Stimulated activated memory B cell treated with anti-CD40 and anti-IgM and Interleukin-4, amounts not matched to agents 10 μg/mL and 1 μg/mL and 100 μg/mL, for 72 hours (primary cell): ENCODE results near the gene SLC1A5.
"Not testable (repeated sequence)": the region's sequence is repeated elsewhere in the genome, so short reads cannot be mapped to it uniquely, and the experiment has no call there.

Source experiments
- ATAC-seq: fragments of 150-1000 bp; cut with Tn5 transposase; 2 replicates; pipeline ENCODE4 v1.10.0; 2021
- H3K27ac Mint-ChIP-seq: one replicate; pipeline ENCODE4 v1.8.0; 2022; ENCODE audit warnings: mild to moderate bottlenecking, mixed read lengths
- H3K27me3 Mint-ChIP-seq: one replicate; pipeline ENCODE4 v1.8.0; 2022; ENCODE audit warnings: mixed read lengths
- H3K36me3 Mint-ChIP-seq: one replicate; pipeline ENCODE4 v1.8.0; 2022; ENCODE audit warnings: mixed read lengths
- H3K4me1 Mint-ChIP-seq: one replicate; pipeline ENCODE4 v1.8.0; 2022; ENCODE audit warnings: mixed read lengths
- H3K4me3 Mint-ChIP-seq: one replicate; pipeline ENCODE4 v1.8.0; 2022; ENCODE audit warnings: mild to moderate bottlenecking, moderate library complexity, mixed read lengths
- H3K9me3 Mint-ChIP-seq: one replicate; pipeline ENCODE4 v1.8.0; 2022; ENCODE audit warnings: mixed read lengths

SLC1A5 gene

GRCh38 chr19:46762245-46762890, 26.0 kb downstream of the SLC1A5 start:
- Mint-ChIP-seq H3K9me3 (no peaks in the 10 kb centered on the region), H3K4me3 (no peak overlapping the region), H3K27me3 (no peaks in the 10 kb centered on the region), H3K4me1 (peaks cover 12% of the 10 kb centered on the region), H3K36me3 (no peaks in the 10 kb centered on the region), H3K27ac (no peak overlapping the region)
- ATAC-seq = no peak

- ATAC-seq = no peak
- H3K36me3 Mint-ChIP-seq = peaks cover 6% of the 10 kb centered on the region
- no peak overlapping the region for H3K4me3 Mint-ChIP-seq
- no peak overlapping the region for H3K27ac Mint-ChIP-seq
- no peaks in the 10 kb centered on the region for H3K9me3 Mint-ChIP-seq
- H3K4me1 Mint-ChIP-seq = peaks cover 8% of the 10 kb centered on the region
- H3K27me3 Mint-ChIP-seq = no peaks in the 10 kb centered on the region
Measured at GRCh38 chr19:46761418-46761831, 27.0 kb downstream of the SLC1A5 start.

GRCh38 chr19:46760897-46761296, 27.5 kb downstream of the SLC1A5 start:
- H3K4me3 Mint-ChIP-seq, H3K27ac Mint-ChIP-seq, ATAC-seq, H3K27me3 Mint-ChIP-seq, H3K4me1 Mint-ChIP-seq, H3K9me3 Mint-ChIP-seq, H3K36me3 Mint-ChIP-seq: not testable (repeated sequence)

GRCh38 chr19:46760363-46760762, 28.0 kb downstream of the SLC1A5 start:
- Mint-ChIP-seq H3K4me3 (no peak overlapping the region), H3K9me3 (no peaks in the 10 kb centered on the region)
- no peak for ATAC-seq

GRCh38 chr19:46759817-46760333, 28.5 kb downstream of the SLC1A5 start:
- H3K27me3 Mint-ChIP-seq = no peaks in the 10 kb centered on the region
- peaks cover 10% of the 10 kb centered on the region for H3K36me3 Mint-ChIP-seq
- peaks cover 7% of the 10 kb centered on the region for H3K4me1 Mint-ChIP-seq
- ATAC-seq = no peak
- no peak overlapping the region for H3K4me3 Mint-ChIP-seq
- H3K27ac Mint-ChIP-seq = no peak overlapping the region
- no peaks in the 10 kb centered on the region for H3K9me3 Mint-ChIP-seq

More at GRCh38 chr19:46760363-46760762, 28.0 kb downstream of the SLC1A5 start:
- no peaks in the 10 kb centered on the region for H3K27me3 Mint-ChIP-seq
- no peak overlapping the region for H3K27ac Mint-ChIP-seq
- H3K4me1 Mint-ChIP-seq = peaks cover 7% of the 10 kb centered on the region
- peaks cover 10% of the 10 kb centered on the region for H3K36me3 Mint-ChIP-seq

GRCh38 chr19:46759206-46759605, 29.2 kb downstream of the SLC1A5 start:
- no peak for ATAC-seq
- Mint-ChIP-seq H3K27me3 (no peaks in the 10 kb centered on the region), H3K36me3 (peaks cover 10% of the 10 kb centered on the region), H3K27ac (no peak overlapping the region), H3K4me3 (no peak overlapping the region), H3K4me1 (peaks cover 7% of the 10 kb centered on the region), H3K9me3 (no peaks in the 10 kb centered on the region)

GRCh38 chr19:46756544-46756888, 31.9 kb downstream of the SLC1A5 start:
- Mint-ChIP-seq H3K36me3 (peaks cover 17% of the 10 kb centered on the region), H3K9me3 (no peaks in the 10 kb centered on the region), H3K27ac (no peak overlapping the region), H3K4me3 (no peak overlapping the region), H3K4me1 (peaks cover 16% of the 10 kb centered on the region), H3K27me3 (no peaks in the 10 kb centered on the region)
- no peak for ATAC-seq

GRCh38 chr19:46755853-46756543, 32.4 kb downstream of the SLC1A5 start:
- ATAC-seq = peak; percentile 25
- H3K4me1 Mint-ChIP-seq = peaks cover 16% of the 10 kb centered on the region
- H3K9me3 Mint-ChIP-seq = no peaks in the 10 kb centered on the region
- H3K27me3 Mint-ChIP-seq = no peaks in the 10 kb centered on the region
- peaks cover 17% of the 10 kb centered on the region for H3K36me3 Mint-ChIP-seq
- no peak overlapping the region for H3K4me3 Mint-ChIP-seq
- H3K27ac Mint-ChIP-seq = no peak overlapping the region

GRCh38 chr19:46755077-46755852, 33.1 kb downstream of the SLC1A5 start:
- ATAC-seq = peak; percentile 17
- H3K27ac Mint-ChIP-seq = no peak overlapping the region
- H3K9me3 Mint-ChIP-seq = no peaks in the 10 kb centered on the region

GRCh38 chr19:46753420-46754155, 34.8 kb downstream of the SLC1A5 start:
- no peaks in the 10 kb centered on the region for H3K9me3 Mint-ChIP-seq
- ATAC-seq = peak; percentile 78
- H3K36me3 Mint-ChIP-seq = peaks cover 25% of the 10 kb centered on the region
- no peak overlapping the region for H3K4me3 Mint-ChIP-seq
- H3K27ac Mint-ChIP-seq = peak overlapping the region; percentile 7
- no peaks in the 10 kb centered on the region for H3K27me3 Mint-ChIP-seq
- H3K4me1 Mint-ChIP-seq = peaks cover 30% of the 10 kb centered on the region

More at GRCh38 chr19:46755077-46755852, 33.1 kb downstream of the SLC1A5 start:
- Mint-ChIP-seq H3K36me3 (peaks cover 22% of the 10 kb centered on the region), H3K4me3 (no peak overlapping the region), H3K27me3 (no peaks in the 10 kb centered on the region), H3K4me1 (peaks cover 24% of the 10 kb centered on the region)

- Mint-ChIP-seq H3K4me3 (peak overlapping the region; percentile 32), H3K27me3 (no peaks in the 10 kb centered on the region), H3K9me3 (no peaks in the 10 kb centered on the region), H3K36me3 (peaks cover 15% of the 10 kb centered on the region), H3K4me1 (peaks cover 60% of the 10 kb centered on the region), H3K27ac (peak overlapping the region; percentile 83)
- no peak for ATAC-seq
Measured at GRCh38 chr19:46748325-46749109, 39.9 kb downstream of the SLC1A5 start.

GRCh38 chr19:46746281-46747057, 41.9 kb downstream of the SLC1A5 start, which contains the start of gene STRN4:
Gene STRN4 (minus strand): TSS chr19:46746450. CDS start chr19:46746430, 20 bp downstream.
- H3K4me3 Mint-ChIP-seq = peak within 1 kb of the TSS; percentile 89

GRCh38 chr19:46745521-46746280, 42.7 kb downstream of the SLC1A5 start, which contains the start of gene FKRP:
Gene FKRP (plus strand): TSS chr19:46746057. CDS start chr19:46755451, 9,394 bp downstream.
- ATAC-seq = peak; percentile 77
- peaks cover 20% of the 10 kb centered on the region for H3K36me3 Mint-ChIP-seq
- H3K4me3 Mint-ChIP-seq = peak within 1 kb of the TSS; percentile 89
- peaks cover 80% of the 10 kb centered on the region for H3K4me1 Mint-ChIP-seq
- H3K27ac Mint-ChIP-seq = peak within 1 kb of the TSS; percentile 83
- no peaks in the 10 kb centered on the region for H3K27me3 Mint-ChIP-seq
- H3K9me3 Mint-ChIP-seq = no peaks in the 10 kb centered on the region

More at GRCh38 chr19:46746281-46747057, 41.9 kb downstream of the SLC1A5 start, which contains the start of gene STRN4:
- Mint-ChIP-seq H3K9me3 (no peaks in the 10 kb centered on the region), H3K36me3 (peaks cover 18% of the 10 kb centered on the region), H3K27ac (peak within 1 kb of the TSS; percentile 83), H3K4me1 (peaks cover 76% of the 10 kb centered on the region), H3K27me3 (no peaks in the 10 kb centered on the region)
- peak; percentile 80 for ATAC-seq
